B cell (primary cell): ENCODE results near the gene ICAM4. TPM values are rescaled to one million over a fixed set of nuclear protein-coding genes. Genes with fewer than 3 reads are reported as not detected.

Experiments used
- ATAC-seq: fragments of 200-7000 bp; cut with Tn5 transposase; one replicate; pipeline ENCODE4 v1.10.0; 2021; ENCODE audit warnings: low read depth, mild to moderate bottlenecking, moderate number of reproducible peaks, moderate library complexity
- CTCF ChIA-PET: fragments of 350-600 bp; sonication (Branson Sonifier 250); formaldehyde crosslinking; loops from one replicate; lab custom pipeline; 2021; ENCODE audit warnings: antibody characterized with exemption, inconsistent platforms; lab: Charles Lee
- POLR2A ChIA-PET: fragments of 350-600 bp; sonication (Branson Sonifier 250); formaldehyde crosslinking; loops from one replicate; lab custom pipeline; 2021; ENCODE audit warnings: antibody characterized with exemption; lab: Charles Lee
- DNase-seq: peaks from one replicate; pipeline ENCODE4 v3.0.0; 2013
- H2AFZ ChIP-seq: 2 replicates; pipeline ENCODE4 v1.6.1; 2012; ENCODE audit warnings: mild to moderate bottlenecking, low read depth, low read length; ENCODE audit not compliant: insufficient read depth, poor library complexity, severe bottlenecking
- H3K27ac ChIP-seq, 2 donors: 1 replicate in 1 of 2; 2 replicates in 1 of 2; pipeline ENCODE4 v1.5.1; 2012 to 2013; ENCODE audit warnings: low read length in 2 of 2, mild to moderate bottlenecking in 2 of 2, moderate library complexity in 1 of 2
- H3K27me3 ChIP-seq, 4 experiments: fragments of 200-600 bp in 1 of 4; sonication (generic) in 1 of 4; replicated peaks in 1 of 4; 1 replicate in 2 of 4; 2 replicates in 2 of 4; pipeline versions ENCODE4 v1.6.1 to v1.7.0; 2013 to 2016; ENCODE audit warnings: low read length in 3 of 4, mild to moderate bottlenecking in 2 of 4, mixed read lengths in 1 of 4, moderate library complexity in 1 of 4; ENCODE audit not compliant: insufficient read depth in 4 of 4, control insufficient read depth in 3 of 4; ENCODE audit errors: control extremely low read depth in 1 of 4
- H3K36me3 ChIP-seq, 2 experiments: replicated peaks in 1 of 2; 1 replicate in 1 of 2; 2 replicates in 1 of 2; pipeline versions ENCODE4 v1.6.1 to v1.7.1; 2013; ENCODE audit warnings: low read length in 1 of 2; ENCODE audit not compliant: insufficient read depth in 2 of 2, control insufficient read depth in 1 of 2; ENCODE audit errors: control extremely low read depth in 1 of 2, extremely low read depth in 1 of 2
- H3K4me1 ChIP-seq, 2 donors: fragments of 200-600 bp in 1 of 2; sonication (generic) in 1 of 2; 1 replicate in 1 of 2; 2 replicates in 1 of 2; pipeline versions ENCODE4 v1.5.1 to v1.6.1; 2013 to 2017; ENCODE audit warnings: low read length in 2 of 2; ENCODE audit not compliant: control insufficient read depth in 2 of 2, insufficient read depth in 2 of 2
- H3K4me2 ChIP-seq: replicated peaks from 2 replicates; pipeline ENCODE3; 2012; ENCODE audit warnings: mild to moderate bottlenecking, low read depth, low read length; ENCODE audit not compliant: poor library complexity, severe bottlenecking
- H3K4me3 ChIP-seq, 5 experiments: fragments of 200-600 bp in 1 of 5; sonication (generic) in 1 of 5; 1 replicate in 3 of 5; 2 replicates in 2 of 5; pipeline versions ENCODE4 v1.5.1 to v1.7.0; 2011 to 2016; ENCODE audit warnings: low read length in 4 of 5, mild to moderate bottlenecking in 4 of 5, low read depth in 2 of 5, control low read depth in 1 of 5, moderate library complexity in 1 of 5; ENCODE audit not compliant: insufficient read depth in 1 of 5; ENCODE audit errors: control extremely low read depth in 1 of 5, extremely low read depth in 1 of 5
- H3K79me2 ChIP-seq: fragments of 200-600 bp; sonication (generic); one replicate; pipeline ENCODE4 v1.6.0; 2016; ENCODE audit warnings: low read length; ENCODE audit not compliant: control insufficient read depth, insufficient read depth
- H3K9ac ChIP-seq: fragments of 200-600 bp; sonication (generic); 2 replicates; pipeline ENCODE4 v1.6.1; 2017; ENCODE audit warnings: mild to moderate bottlenecking, low read length, moderate library complexity
- H3K9me3 ChIP-seq, 3 donors: one replicate each; pipeline versions ENCODE4 v1.6.1 to v1.7.1; 2013; ENCODE audit warnings: low read length in 2 of 3; ENCODE audit not compliant: control insufficient read depth in 2 of 3, insufficient read depth in 1 of 3; ENCODE audit errors: control extremely low read depth in 1 of 3
- H4K20me1 ChIP-seq: 2 replicates; pipeline ENCODE4 v1.6.0; 2012; ENCODE audit warnings: mild to moderate bottlenecking, low read length; ENCODE audit not compliant: insufficient read depth, control insufficient read depth, poor library complexity, severe bottlenecking
- H3K27ac Mint-ChIP-seq: one replicate; pipeline ENCODE4 v1.8.0; 2021; ENCODE audit warnings: mixed read lengths
- H3K27me3 Mint-ChIP-seq: one replicate; pipeline ENCODE4 v1.8.0; 2021; ENCODE audit warnings: mixed read lengths
- H3K4me1 Mint-ChIP-seq: one replicate; pipeline ENCODE4 v1.8.0; 2021; ENCODE audit warnings: mixed read lengths
- H3K4me3 Mint-ChIP-seq: one replicate; pipeline ENCODE4 v1.8.0; 2021; ENCODE audit warnings: mixed read lengths
- H3K9me3 Mint-ChIP-seq: one replicate; pipeline ENCODE4 v1.8.0; 2022; ENCODE audit warnings: mixed read lengths; ENCODE audit not compliant: insufficient read depth
- EZH2 ChIP-seq: IDR thresholded peaks from 2 replicates; pipeline ENCODE4 v1.6.1; 2012; ENCODE audit warnings: borderline replicate concordance, low read depth, mild to moderate bottlenecking, moderate library complexity, low read length; ENCODE audit not compliant: insufficient read depth, poor library complexity, severe bottlenecking
- WGBS: methylation state at CpG from one replicate; pipeline ENCODE4 v1.1.5; 2013; ENCODE audit warnings: missing lambda C conversion rate; ENCODE audit not compliant: insufficient coverage; 5-methylcytosine and 5-hydroxymethylcytosine counted together
- intact Hi-C: fragments of 100-400 bp; cut with micrococcal nuclease; formaldehyde crosslinking; loops from one replicate; pipeline ENCODE4 v1.10.0; 2022
- polyA plus RNA-seq: library from polyadenylated mRNA; depleted of rRNA; stranded (reverse); fragments of >200 nt; gene quantifications from 2 replicates; pipeline ENCODE4 v1.2.3, GENCODE V29; 2012
- total RNA-seq, 2 donors: library from RNA; stranded (reverse); fragments of 120-200 nt in 1 of 2; gene quantifications; 1 replicate in 1 of 2; 2 replicates in 1 of 2; pipeline versions ENCODE4 v1.2.3 to v1.2.4, GENCODE V29; 2013 to 2022
- TF ChIP-seq, protein P1 (sequence below): fragments of 200-600 bp; IDR thresholded peaks from one replicate; pipeline ENCODE4 v1.8.0; 2022; ENCODE audit warnings: antibody characterized with exemption, mild to moderate bottlenecking

ICAM4 gene
- total and polyA plus RNA-seq, 2 donors (not counting 1 experiment from before 2014, with no cell fraction given), result 0.44 to 0.78 TPM

GRCh38 chr19:10283301-10284064 is 3.3 kb upstream of the ICAM4 start:
- peaks cover 6% of the 10 kb centered on the region for H3K27me3 Mint-ChIP-seq
- no peak overlapping the region for H2AFZ ChIP-seq
- ATAC-seq, result no peak
- 87% methylated on average over 13 of the region's 23 CpGs for WGBS
- DNase-seq, result no peak
- no peak overlapping the region for H3K9ac ChIP-seq
- CTCF ChIA-PET, result interaction anchor here (1.2 kb wide), 1 partner anchor 12 kb away, joined by 4 read pairs; the partner anchor contains the start of gene ICAM1
- H3K4me3 Mint-ChIP-seq, result no peak overlapping the region
- TF ChIP-seq, protein P1, sequence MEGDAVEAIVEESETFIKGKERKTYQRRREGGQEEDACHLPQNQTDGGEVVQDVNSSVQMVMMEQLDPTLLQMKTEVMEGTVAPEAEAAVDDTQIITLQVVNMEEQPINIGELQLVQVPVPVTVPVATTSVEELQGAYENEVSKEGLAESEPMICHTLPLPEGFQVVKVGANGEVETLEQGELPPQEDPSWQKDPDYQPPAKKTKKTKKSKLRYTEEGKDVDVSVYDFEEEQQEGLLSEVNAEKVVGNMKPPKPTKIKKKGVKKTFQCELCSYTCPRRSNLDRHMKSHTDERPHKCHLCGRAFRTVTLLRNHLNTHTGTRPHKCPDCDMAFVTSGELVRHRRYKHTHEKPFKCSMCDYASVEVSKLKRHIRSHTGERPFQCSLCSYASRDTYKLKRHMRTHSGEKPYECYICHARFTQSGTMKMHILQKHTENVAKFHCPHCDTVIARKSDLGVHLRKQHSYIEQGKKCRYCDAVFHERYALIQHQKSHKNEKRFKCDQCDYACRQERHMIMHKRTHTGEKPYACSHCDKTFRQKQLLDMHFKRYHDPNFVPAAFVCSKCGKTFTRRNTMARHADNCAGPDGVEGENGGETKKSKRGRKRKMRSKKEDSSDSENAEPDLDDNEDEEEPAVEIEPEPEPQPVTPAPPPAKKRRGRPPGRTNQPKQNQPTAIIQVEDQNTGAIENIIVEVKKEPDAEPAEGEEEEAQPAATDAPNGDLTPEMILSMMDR, result no peak
- TF ChIP-seq EZH2, result no peak
- H3K27ac Mint-ChIP-seq, result no peak overlapping the region
- peaks cover 2 to 33% of the 10 kb centered on the region in 2 experiments for H3K36me3 ChIP-seq
- POLR2A ChIA-PET, result no interaction called here
- peaks cover 29 to 31% of the 10 kb centered on the region in 2 donors for H3K4me1 ChIP-seq
- H3K4me1 Mint-ChIP-seq, result peaks cover 33% of the 10 kb centered on the region
- no peak overlapping the region for H3K4me2 ChIP-seq
- no peak overlapping the region for H3K4me3 ChIP-seq
- H3K27me3 ChIP-seq, result peaks cover 0 to 18% (median 10%) of the 10 kb centered on the region in 4 experiments
- H3K27ac ChIP-seq, result no peak overlapping the region
- no peaks in the 10 kb centered on the region for H3K9me3 Mint-ChIP-seq
- intact Hi-C loops, result no loop called here
- no peaks in the 10 kb centered on the region for H3K79me2 ChIP-seq
- peaks cover 0 to 17% (median 0%) of the 10 kb centered on the region in 3 donors for H3K9me3 ChIP-seq
- H4K20me1 ChIP-seq, result no peaks in the 10 kb centered on the region
